Heart left ventricle (tissue), 16 donors: ENCODE data around the gene UBL7. TPM values are rescaled to one million over a fixed set of nuclear protein-coding genes. Genes with fewer than 3 reads are reported as not detected.

Experiments
- ATAC-seq, 4 donors: fragments of 200-7000 bp; cut with Tn5 transposase; one replicate each; pipeline ENCODE4 v1.9.1; 2020 to 2022; ENCODE audit warnings: moderate library complexity in 4 of 4, mild to moderate bottlenecking in 3 of 4, moderate number of reproducible peaks in 1 of 4
- DNase-seq, 5 donors: peaks; one replicate each; pipeline ENCODE4 v3.0.0-alpha.2; 2020
- H3K27ac ChIP-seq, 12 donors: fragments of 200-600 bp; sonication (generic) in 4 of 12; one replicate each; pipeline versions ENCODE4 v1.5.0 to v1.8.0; 2016 to 2022; ENCODE audit warnings: mild to moderate bottlenecking in 2 of 12
- H3K27me3 ChIP-seq, 9 donors: fragments of 200-600 bp; sonication (generic) in 2 of 9; one replicate each; pipeline versions ENCODE4 v1.5.1 to v1.8.0; 2016 to 2022; ENCODE audit warnings: mild to moderate bottlenecking in 3 of 9
- H3K36me3 ChIP-seq, 9 donors: fragments of 200-600 bp; sonication (generic) in 2 of 9; one replicate each; pipeline versions ENCODE4 v1.5.0 to v1.8.0; 2018 to 2022; ENCODE audit warnings: mild to moderate bottlenecking in 2 of 9
- H3K4me1 ChIP-seq, 12 donors: fragments of 200-600 bp; sonication (generic) in 4 of 12; one replicate each; pipeline versions ENCODE4 v1.5.0 to v1.8.0; 2016 to 2022; ENCODE audit warnings: mild to moderate bottlenecking in 3 of 12
- H3K4me3 ChIP-seq, 12 donors: fragments of 200-600 bp; sonication (generic) in 4 of 12; one replicate each; pipeline versions ENCODE4 v1.5.0 to v1.8.0; 2017 to 2022; ENCODE audit warnings: mild to moderate bottlenecking in 9 of 12, moderate library complexity in 4 of 12
- H3K9me3 ChIP-seq, 12 donors: fragments of 200-600 bp; sonication (generic) in 4 of 12; one replicate each; pipeline versions ENCODE4 v1.5.0 to v1.8.0; 2016 to 2022; ENCODE audit warnings: mild to moderate bottlenecking in 1 of 12
- POLR2A ChIP-seq, 2 donors: fragments of 450-650 bp; IDR thresholded peaks; one replicate each; pipeline ENCODE4 v1.6.1; 2017; ENCODE audit warnings: antibody characterized with exemption in 2 of 2, mild to moderate bottlenecking in 2 of 2, moderate library complexity in 2 of 2
- WGBS, 4 donors: extraction: QIAGEN DNeasy Blood & Tissue Kit in 2 of 4; methylation state at CpG; one replicate each; pipeline versions ENCODE4 v1.1.5 to v1.1.7; 2013 to 2018; 5-methylcytosine and 5-hydroxymethylcytosine counted together
- intact Hi-C, 10 donors: fragments of 100-400 bp; cut with DNase I; formaldehyde crosslinking; loops; one replicate each; pipeline versions ENCODE4 v1.11.1 to v1.14.2; 2022
- polyA plus RNA-seq, 2 donors: library from polyadenylated mRNA; stranded (reverse); fragments of 200-250 nt; gene quantifications; one replicate each; pipeline ENCODE4 v1.2.3, GENCODE V29; 2013
- total RNA-seq, 9 donors: library from RNA; depleted of rRNA in 2 of 9; stranded (reverse); fragments of >200 nt in 2 of 9; fragmentation: NEBNext Ultra II Directional in 3 of 9; extraction: Animal tissue kit (Norgen Biotek cat#: 25700) in 3 of 9; gene quantifications; one replicate each; pipeline versions ENCODE4 v1.1.0 to v1.2.4, GENCODE V29; 2016 to 2023
- TF ChIP-seq, protein P1 (sequence below), 12 donors: fragments of 200-600 bp; sonication (generic) in 4 of 12; IDR thresholded peaks; one replicate each; pipeline versions ENCODE4 v1.5.0 to v1.8.0; 2018 to 2022; ENCODE audit warnings: antibody characterized with exemption in 12 of 12, mild to moderate bottlenecking in 5 of 12
- donor health status: ischemic (EF 13 %, LVEDD 7.1; RV severe dilation, severe dysfunction).
- donor health status: healthy with polysubstance abuse.
- donor health status: DM: no; HTN: yes; CAD: no.
- donor health status: DM: no; HTN: no; CAD: no.
- donor health status: ischemic (EF 25% LVEDD 6.9; RV normal size, moderate dysfunction).
- donor health status: ischemic (EF 25% LVEDD 5.7; RV mildly dilated, moderate dysfunction).
- donor health status: healthy.
- donor health status: DM: yes; HTN: yes; CAD: no.
- donor health status: ischemic (EF 35%, LVEDD 5.7; RV mildly dilated, moderate dysfunction).
- donor health status: nonischemic (EF 11% LVEDD 7.7; RV severe dilation, severe dysfunction).
- donor health status: DM: yes; HTN: yes; CAD: no.
- donor health status: PGD.
- donor health status: ischemic (EF 29% LVEDD 5.4; RV normal size, mild dysfunction).
- donor health status: nonischemic (EF 23%, LVEDD 6.1; RV moderate dilation, normal function).

Gene UBL7
- total and polyA plus RNA-seq, 11 donors = 40.6 to 102 (median 49.5) TPM

DNA sequence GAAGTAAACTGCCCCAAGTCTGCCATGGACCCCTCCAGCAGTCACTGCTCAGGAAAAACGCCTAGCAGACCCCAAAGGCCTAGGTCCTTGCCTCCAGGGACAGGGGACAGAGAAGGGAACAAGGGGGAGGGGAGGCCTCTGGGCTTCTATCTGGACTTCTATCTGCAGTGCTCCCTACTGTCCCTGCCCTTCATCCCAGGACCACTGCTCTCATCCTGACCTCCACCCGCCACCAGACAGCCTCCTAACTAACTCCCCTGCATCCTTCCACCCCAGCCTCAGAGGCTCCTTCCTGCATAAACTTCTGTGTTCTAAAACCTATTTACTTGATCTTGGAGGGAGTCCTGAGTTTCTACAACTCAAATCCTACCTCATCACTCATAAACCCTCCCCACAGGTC is 52.6 kb downstream of the UBL7 start:
- Histone ChIP-seq H3K4me1 (peaks cover 0 to 11% (median 8%) of the 10 kb centered on the region in 12 donors), H3K36me3 (peaks cover 0 to 6% (median 0%) of the 10 kb centered on the region in 9 donors), H3K4me3 (no peak overlapping the region), H3K27me3 (no peaks in the 10 kb centered on the region), H3K9me3 (no peaks in the 10 kb centered on the region), H3K27ac (no peak overlapping the region)
- ATAC-seq (no peak), DNase-seq (no peak)
- intact Hi-C loops = no loop called here
- TF ChIP-seq, protein P1, sequence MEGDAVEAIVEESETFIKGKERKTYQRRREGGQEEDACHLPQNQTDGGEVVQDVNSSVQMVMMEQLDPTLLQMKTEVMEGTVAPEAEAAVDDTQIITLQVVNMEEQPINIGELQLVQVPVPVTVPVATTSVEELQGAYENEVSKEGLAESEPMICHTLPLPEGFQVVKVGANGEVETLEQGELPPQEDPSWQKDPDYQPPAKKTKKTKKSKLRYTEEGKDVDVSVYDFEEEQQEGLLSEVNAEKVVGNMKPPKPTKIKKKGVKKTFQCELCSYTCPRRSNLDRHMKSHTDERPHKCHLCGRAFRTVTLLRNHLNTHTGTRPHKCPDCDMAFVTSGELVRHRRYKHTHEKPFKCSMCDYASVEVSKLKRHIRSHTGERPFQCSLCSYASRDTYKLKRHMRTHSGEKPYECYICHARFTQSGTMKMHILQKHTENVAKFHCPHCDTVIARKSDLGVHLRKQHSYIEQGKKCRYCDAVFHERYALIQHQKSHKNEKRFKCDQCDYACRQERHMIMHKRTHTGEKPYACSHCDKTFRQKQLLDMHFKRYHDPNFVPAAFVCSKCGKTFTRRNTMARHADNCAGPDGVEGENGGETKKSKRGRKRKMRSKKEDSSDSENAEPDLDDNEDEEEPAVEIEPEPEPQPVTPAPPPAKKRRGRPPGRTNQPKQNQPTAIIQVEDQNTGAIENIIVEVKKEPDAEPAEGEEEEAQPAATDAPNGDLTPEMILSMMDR (IDR thresholded peaks at IDR 0.05) = no peak
- TF ChIP-seq POLR2A (IDR thresholded peaks at IDR 0.05) = no peak
- WGBS, 4 donors = 85 to 100% (median 93%) methylated on average over 2 of the region's 2 CpGs

DNA sequence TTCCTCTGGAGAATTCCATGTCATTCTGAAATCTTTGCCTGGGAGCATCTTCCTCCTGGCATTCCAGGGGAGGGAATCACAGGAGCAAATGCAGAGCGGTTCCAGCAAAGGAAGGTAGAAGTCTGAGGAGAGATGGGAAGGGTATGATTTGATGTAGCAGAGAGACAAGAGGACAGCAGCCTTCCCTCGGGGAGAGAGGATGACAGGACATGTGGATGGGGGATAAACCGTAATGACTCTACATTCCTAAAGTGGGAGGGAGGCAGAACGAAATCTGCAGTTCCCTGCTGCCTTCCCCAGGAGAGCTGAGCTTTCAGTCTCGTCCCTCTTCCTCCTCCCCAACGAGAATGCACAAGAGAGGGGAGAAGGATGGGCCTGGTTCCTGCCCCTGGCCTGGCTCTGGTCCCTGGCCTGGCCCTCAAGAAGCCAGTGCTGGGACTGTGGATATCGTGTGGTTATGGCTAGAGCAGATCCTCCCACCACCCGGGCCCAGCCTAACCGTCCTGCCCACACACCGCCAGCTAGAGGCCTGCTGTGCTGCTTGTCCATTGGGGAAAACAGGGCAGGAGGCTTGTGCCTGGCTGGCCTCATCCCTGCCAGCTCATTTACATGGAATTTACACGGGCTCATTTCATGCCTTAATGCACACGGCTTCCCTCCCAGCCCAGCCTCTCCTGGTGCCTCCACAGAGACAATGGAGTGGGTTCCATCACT is 53.8 kb downstream of the UBL7 start:
- H3K4me1 ChIP-seq = peaks cover 0 to 24% (median 10%) of the 10 kb centered on the region in 12 donors
- ATAC-seq (no peak), DNase-seq (no peak)
- intact Hi-C loops = no loop called here
- H3K4me3 ChIP-seq = no peak overlapping the region
- TF ChIP-seq POLR2A (IDR thresholded peaks at IDR 0.05) = no peak
- TF ChIP-seq, protein P1 (IDR thresholded peaks at IDR 0.05) = no peak
- no peak overlapping the region for H3K27ac ChIP-seq
- H3K27me3 ChIP-seq = no peaks in the 10 kb centered on the region
- H3K9me3 ChIP-seq = no peaks in the 10 kb centered on the region
- H3K36me3 ChIP-seq = peaks cover 0 to 6% (median 0%) of the 10 kb centered on the region in 9 donors
- 57 to 69% (median 64%) methylated on average over 8 to 12 of the region's 12 CpGs for WGBS, 4 donors

DNA sequence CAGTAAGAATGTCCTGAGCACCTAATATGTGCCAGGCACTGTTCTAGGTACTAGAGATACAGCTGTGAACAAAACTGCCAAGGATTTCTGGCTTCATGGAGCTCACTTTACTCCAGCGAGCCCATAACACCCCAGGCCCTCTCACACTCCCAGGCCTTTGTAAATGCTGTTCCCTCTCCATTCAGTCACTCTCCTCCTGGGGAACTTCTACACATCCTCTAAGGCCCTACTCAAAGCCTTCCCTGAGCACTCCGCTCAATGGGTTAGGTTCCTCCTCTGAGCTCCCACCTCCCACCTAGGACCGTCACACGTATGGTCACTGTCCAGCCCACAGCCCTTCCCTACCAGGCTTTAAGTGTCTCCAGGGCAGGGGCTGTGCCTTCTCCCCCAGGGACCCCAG is 54.4 kb downstream of the UBL7 start:
- Histone ChIP-seq H3K36me3 (peaks cover 0 to 6% (median 0%) of the 10 kb centered on the region in 9 donors), H3K4me3 (no peak overlapping the region), H3K4me1 (peaks cover 0 to 30% (median 10%) of the 10 kb centered on the region in 12 donors), H3K27ac (no peak overlapping the region), H3K9me3 (no peaks in the 10 kb centered on the region), H3K27me3 (no peaks in the 10 kb centered on the region)
- intact Hi-C loops = no loop called here
- DNase-seq (no peak), ATAC-seq (no peak)
- 93 to 97% (median 94%) methylated on average over 4 of the region's 4 CpGs for WGBS, 4 donors
- TF ChIP-seq, protein P1 (IDR thresholded peaks at IDR 0.05) = no peak
- no peak for TF ChIP-seq POLR2A (IDR thresholded peaks at IDR 0.05)

DNA sequence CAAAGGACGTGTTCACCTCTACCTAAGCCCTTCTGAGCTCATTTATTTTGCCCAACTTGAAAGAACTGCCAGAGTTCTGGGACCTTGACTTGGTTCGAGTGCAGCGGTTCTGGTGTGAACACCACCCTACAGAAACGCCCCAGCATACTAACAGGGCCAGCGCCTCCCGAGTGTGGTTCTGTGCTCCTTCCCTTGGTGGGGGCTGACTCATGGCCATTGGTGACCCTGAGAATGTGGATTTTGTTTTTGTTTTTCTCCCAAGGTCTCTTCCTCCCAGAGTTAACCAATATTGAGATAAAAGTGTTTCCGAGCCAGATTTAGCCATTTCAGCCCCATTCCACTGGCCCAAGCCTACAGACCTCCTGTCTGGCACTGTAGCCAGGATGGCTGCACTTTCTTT is 55.1 kb downstream of the UBL7 start:
- ATAC-seq = no peak
- WGBS, 4 donors = 84 to 94% (median 93%) methylated on average over 7 of the region's 7 CpGs
- no peak overlapping the region for H3K27ac ChIP-seq
- H3K36me3 ChIP-seq = peaks cover 0 to 6% (median 0%) of the 10 kb centered on the region in 9 donors
- no peak overlapping the region for H3K4me3 ChIP-seq
- intact Hi-C loops = no loop called here
- peaks cover 0 to 36% (median 10%) of the 10 kb centered on the region in 12 donors for H3K4me1 ChIP-seq
- no peak for DNase-seq
- H3K9me3 ChIP-seq = no peaks in the 10 kb centered on the region
- no peak for TF ChIP-seq POLR2A (IDR thresholded peaks at IDR 0.05)
- TF ChIP-seq, protein P1 (IDR thresholded peaks at IDR 0.05) = no peak
- no peaks in the 10 kb centered on the region for H3K27me3 ChIP-seq
